ENCODE results near the gene ICA1L.

ICA1L gene

DNA sequence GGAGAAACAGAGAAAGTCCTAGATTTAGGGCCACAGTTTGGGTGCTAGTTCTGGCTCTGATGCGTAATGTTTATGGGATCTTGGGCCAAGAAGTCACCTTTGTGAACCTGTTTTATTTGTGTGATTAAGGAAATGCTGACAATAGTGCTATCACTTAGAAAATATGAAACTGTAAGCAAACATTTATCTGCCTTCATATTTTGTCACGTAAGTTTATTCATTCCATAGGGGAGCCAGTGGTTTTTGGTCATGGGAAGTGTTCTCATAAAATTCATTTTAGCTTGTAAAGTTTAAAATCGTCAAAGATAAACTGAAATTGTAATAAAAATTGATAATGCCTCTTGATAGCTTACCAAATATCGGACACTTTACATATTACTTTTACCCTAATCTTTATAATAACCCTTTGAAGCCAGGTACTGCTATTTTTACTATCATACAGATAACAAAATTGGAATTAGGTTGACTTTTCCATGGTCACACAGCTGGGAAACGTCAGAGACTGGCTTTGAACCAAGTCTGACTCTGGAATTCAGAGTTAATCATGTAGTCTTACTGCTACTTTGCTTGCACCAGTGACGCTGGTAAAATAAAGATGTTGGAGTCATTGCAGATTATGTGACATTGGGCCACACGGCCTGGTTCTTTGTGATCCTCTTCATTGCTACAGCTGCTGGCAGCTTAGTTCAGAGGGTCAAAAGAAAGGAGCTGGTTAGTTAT lies 99.7 kb downstream of the ICA1L start:
- H3K27me3 ChIP-seq (ENCODE audit: control insufficient read depth, insufficient read depth, low read length), result no peaks in the 10 kb centered on the region
- H3K4me1 ChIP-seq (ENCODE audit: control insufficient read depth, insufficient read depth, low read length), result no peaks in the 10 kb centered on the region
- H3K9me3 ChIP-seq (ENCODE audit: control insufficient read depth, insufficient read depth, low read length), result no peaks in the 10 kb centered on the region
- H3K4me3 ChIP-seq (ENCODE audit: low read depth, low read length), result no peak overlapping the region
- no peaks in the 10 kb centered on the region for H3K36me3 ChIP-seq (ENCODE audit: control insufficient read depth, insufficient read depth, low read length)
- H3K9ac ChIP-seq (ENCODE audit: low read depth, low read length), result no peak overlapping the region

DNA sequence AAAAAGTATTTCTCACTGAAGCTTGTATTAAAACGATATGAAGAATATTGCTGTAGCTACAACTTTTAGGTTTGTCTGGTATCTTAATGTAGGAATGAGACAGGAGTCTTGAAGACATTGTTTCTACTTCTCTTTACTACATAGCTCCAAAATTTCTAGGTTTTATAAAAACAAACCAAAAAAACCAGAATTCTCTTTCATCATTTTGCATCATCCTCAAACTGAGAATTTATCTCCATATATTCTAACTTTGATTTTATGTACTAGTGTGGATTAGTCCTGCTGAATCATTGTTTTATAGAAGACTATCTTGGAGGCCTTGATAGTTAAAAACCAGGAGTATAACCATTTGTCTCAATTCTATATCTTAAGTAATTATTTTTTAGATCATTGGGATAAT lies 100.2 kb downstream of the ICA1L start:
- H3K27me3 ChIP-seq (ENCODE audit: control insufficient read depth, insufficient read depth, low read length), result no peaks in the 10 kb centered on the region
- H3K4me3 ChIP-seq (ENCODE audit: low read depth, low read length), result no peak overlapping the region

DNA sequence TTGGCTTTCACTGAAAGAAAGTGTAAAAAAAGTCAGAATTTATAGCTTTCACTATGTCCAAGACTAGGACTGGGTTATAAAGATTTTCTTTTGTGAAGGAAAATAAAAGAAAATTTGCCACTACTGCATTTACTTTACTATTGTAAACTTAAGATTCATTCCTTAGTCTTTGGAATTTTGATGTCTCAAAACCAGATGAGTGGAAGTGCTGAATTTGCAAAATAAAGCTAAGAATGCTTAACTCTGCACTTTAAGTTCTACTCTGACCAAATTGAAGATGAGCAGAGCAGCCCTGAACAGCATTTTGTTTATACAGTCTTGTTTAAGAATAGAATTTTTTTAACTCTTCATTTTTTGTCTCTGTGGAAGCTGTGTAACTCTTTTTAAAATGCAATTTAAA lies 102.4 kb downstream of the ICA1L start:
- Histone ChIP-seq H3K36me3 (ENCODE audit: control insufficient read depth, insufficient read depth, low read length) (no peaks in the 10 kb centered on the region), H3K9me3 (ENCODE audit: control insufficient read depth, insufficient read depth, low read length) (no peaks in the 10 kb centered on the region), H3K9ac (ENCODE audit: low read depth, low read length) (no peak overlapping the region), H3K4me1 (ENCODE audit: control insufficient read depth, insufficient read depth, low read length) (no peaks in the 10 kb centered on the region), H3K4me3 (ENCODE audit: low read depth, low read length) (no peak overlapping the region), H3K27me3 (ENCODE audit: control insufficient read depth, insufficient read depth, low read length) (no peaks in the 10 kb centered on the region)

More for the DNA sequence above, 100.2 kb downstream of the ICA1L start:
- Histone ChIP-seq H3K9me3 (ENCODE audit: control insufficient read depth, insufficient read depth, low read length) (no peaks in the 10 kb centered on the region), H3K36me3 (ENCODE audit: control insufficient read depth, insufficient read depth, low read length) (no peaks in the 10 kb centered on the region), H3K4me1 (ENCODE audit: control insufficient read depth, insufficient read depth, low read length) (no peaks in the 10 kb centered on the region), H3K9ac (ENCODE audit: low read depth, low read length) (no peak overlapping the region)

DNA sequence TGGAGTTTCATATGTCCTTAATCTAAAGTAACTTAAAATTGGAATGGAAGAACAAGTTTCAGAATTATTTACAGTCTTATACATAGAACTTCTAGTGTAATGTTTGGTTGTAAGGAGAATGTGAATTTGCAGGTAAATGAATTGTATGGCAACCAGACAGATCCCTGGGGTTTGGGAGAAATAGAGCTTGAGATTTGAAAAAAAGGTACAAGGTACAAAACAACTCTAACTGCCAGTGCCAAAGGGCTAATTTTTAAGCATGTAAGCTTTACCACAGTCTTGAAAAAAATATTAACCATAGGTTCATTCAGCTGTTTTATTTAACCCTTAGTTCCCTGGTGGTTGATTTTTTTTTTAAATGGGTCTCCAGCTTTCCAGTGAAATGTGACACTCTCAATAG lies 103.3 kb downstream of the ICA1L start:
- Histone ChIP-seq H3K4me3 (ENCODE audit: low read depth, low read length) (no peak overlapping the region), H3K36me3 (ENCODE audit: control insufficient read depth, insufficient read depth, low read length) (no peaks in the 10 kb centered on the region), H3K27me3 (ENCODE audit: control insufficient read depth, insufficient read depth, low read length) (no peaks in the 10 kb centered on the region), H3K9me3 (ENCODE audit: control insufficient read depth, insufficient read depth, low read length) (no peaks in the 10 kb centered on the region), H3K9ac (ENCODE audit: low read depth, low read length) (no peak overlapping the region), H3K4me1 (ENCODE audit: control insufficient read depth, insufficient read depth, low read length) (no peaks in the 10 kb centered on the region)

DNA sequence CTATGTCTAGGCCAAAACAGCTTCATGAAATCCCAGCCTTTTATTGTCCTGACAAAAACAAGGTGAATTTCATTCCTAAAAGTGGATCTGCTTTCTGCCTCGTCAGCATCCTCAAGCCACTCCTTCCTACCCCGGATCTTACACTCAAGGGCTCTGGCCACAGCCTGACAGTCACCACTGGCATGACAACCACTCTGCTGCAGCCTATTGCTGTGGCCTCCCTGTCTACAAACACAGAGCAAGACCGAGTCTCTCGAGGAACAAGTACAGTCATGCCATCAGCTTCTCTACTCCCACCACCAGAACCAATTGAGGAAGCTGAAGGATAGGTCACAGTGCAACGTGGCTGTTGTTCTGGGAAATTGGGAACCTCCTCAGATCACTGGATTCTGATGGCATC lies 106.1 kb downstream of the ICA1L start:
- Histone ChIP-seq H3K36me3 (ENCODE audit: control insufficient read depth, insufficient read depth, low read length) (no peaks in the 10 kb centered on the region), H3K4me3 (ENCODE audit: low read depth, low read length) (no peak overlapping the region), H3K9me3 (ENCODE audit: control insufficient read depth, insufficient read depth, low read length) (no peaks in the 10 kb centered on the region), H3K9ac (ENCODE audit: low read depth, low read length) (no peak overlapping the region), H3K4me1 (ENCODE audit: control insufficient read depth, insufficient read depth, low read length) (no peaks in the 10 kb centered on the region), H3K27me3 (ENCODE audit: control insufficient read depth, insufficient read depth, low read length) (no peaks in the 10 kb centered on the region)

DNA sequence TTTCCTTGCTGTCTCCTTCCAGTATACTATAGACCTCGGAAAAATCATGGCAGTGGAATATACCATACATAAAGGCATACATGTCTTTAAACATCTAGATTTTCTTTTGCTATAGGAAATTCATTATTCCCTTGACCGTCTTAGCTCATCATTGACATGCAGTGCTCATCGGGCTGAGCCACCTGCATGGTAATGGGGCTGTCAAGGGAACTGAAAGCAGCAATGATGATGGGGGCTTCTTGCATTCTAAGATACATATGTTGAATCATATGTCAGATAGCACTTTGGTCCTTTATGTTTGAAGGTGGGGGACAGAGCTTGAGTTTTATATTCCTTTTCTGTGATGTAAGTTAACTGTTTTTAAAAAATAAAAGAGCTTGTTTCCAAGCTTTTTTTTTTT lies 106.6 kb downstream of the ICA1L start:
- Histone ChIP-seq H3K9ac (ENCODE audit: low read depth, low read length) (no peak overlapping the region), H3K4me3 (ENCODE audit: low read depth, low read length) (no peak overlapping the region)

DNA sequence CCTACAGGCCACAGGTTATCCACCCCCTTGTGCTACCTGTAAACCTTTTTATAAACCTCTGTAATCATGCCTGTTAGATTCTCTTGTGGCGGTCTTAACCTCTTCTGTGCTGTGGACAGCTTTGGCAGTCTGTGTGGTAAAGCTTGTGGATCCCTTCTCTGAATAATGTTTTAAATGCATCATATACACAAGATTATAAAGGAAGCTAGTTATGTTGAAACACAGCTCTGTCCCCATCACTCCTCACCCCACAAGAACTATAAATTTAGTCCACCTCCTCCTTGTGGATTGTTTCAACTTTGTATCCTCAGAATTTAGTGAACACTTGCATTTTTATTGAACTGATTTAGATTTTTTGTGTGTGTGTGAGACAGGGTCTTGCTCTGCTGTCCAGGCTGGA lies 107.7 kb downstream of the ICA1L start:
- H3K4me1 ChIP-seq (ENCODE audit: control insufficient read depth, insufficient read depth, low read length), result no peaks in the 10 kb centered on the region
- no peaks in the 10 kb centered on the region for H3K27me3 ChIP-seq (ENCODE audit: control insufficient read depth, insufficient read depth, low read length)
- no peaks in the 10 kb centered on the region for H3K36me3 ChIP-seq (ENCODE audit: control insufficient read depth, insufficient read depth, low read length)
- no peak overlapping the region for H3K9ac ChIP-seq (ENCODE audit: low read depth, low read length)
- H3K4me3 ChIP-seq (ENCODE audit: low read depth, low read length), result no peak overlapping the region
- H3K9me3 ChIP-seq (ENCODE audit: control insufficient read depth, insufficient read depth, low read length), result no peaks in the 10 kb centered on the region

More for the DNA sequence above, 106.6 kb downstream of the ICA1L start:
- H3K9me3 ChIP-seq (ENCODE audit: control insufficient read depth, insufficient read depth, low read length), result no peaks in the 10 kb centered on the region
- no peaks in the 10 kb centered on the region for H3K4me1 ChIP-seq (ENCODE audit: control insufficient read depth, insufficient read depth, low read length)
- H3K36me3 ChIP-seq (ENCODE audit: control insufficient read depth, insufficient read depth, low read length), result no peaks in the 10 kb centered on the region
- H3K27me3 ChIP-seq (ENCODE audit: control insufficient read depth, insufficient read depth, low read length), result no peaks in the 10 kb centered on the region

DNA sequence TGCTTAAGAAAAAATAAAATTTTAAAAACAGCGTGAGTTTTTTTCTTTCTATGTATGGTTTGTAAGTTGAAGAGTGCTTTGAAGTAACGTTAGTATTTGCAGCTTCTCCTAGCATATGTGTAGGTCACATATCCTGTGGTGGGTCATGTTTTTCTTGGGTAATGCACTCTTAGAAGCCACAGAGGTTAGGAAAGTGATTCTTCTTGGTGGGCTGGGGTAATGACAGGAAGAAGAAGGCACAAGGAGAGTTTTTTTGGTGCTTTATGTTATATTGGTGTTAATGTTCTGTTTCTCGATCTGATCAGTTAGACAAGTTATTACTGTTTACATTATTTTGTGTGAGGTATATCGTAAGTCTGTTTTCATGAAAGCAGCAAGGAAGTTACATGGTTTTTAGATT lies 109.0 kb downstream of the ICA1L start:
- Histone ChIP-seq H3K4me3 (ENCODE audit: low read depth, low read length) (no peak overlapping the region), H3K36me3 (ENCODE audit: control insufficient read depth, insufficient read depth, low read length) (no peaks in the 10 kb centered on the region), H3K4me1 (ENCODE audit: control insufficient read depth, insufficient read depth, low read length) (no peaks in the 10 kb centered on the region), H3K9me3 (ENCODE audit: control insufficient read depth, insufficient read depth, low read length) (no peaks in the 10 kb centered on the region), H3K27me3 (ENCODE audit: control insufficient read depth, insufficient read depth, low read length) (no peaks in the 10 kb centered on the region), H3K9ac (ENCODE audit: low read depth, low read length) (no peak overlapping the region)

DNA sequence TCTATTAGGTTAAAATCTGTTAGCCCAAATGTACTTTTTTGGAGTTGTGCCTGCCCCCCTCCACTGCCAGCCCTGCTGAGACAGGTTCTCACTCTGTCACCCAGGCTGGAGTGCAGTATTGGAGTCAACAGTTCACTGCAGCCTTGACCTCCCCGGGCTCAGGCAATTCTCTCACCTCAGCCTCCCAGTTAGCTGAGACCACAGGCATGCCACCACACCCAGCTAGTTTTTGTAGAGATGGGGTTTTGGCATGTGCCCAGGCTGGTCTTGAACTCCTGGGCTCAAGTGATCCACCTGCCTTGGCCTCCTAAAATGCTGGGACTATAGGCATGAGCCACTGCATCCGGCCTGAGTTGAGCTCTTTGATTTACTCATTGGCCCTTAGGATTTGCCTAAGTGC lies 110.7 kb downstream of the ICA1L start:
- H3K9ac ChIP-seq (ENCODE audit: low read depth, low read length), result no peak overlapping the region
- H3K36me3 ChIP-seq (ENCODE audit: control insufficient read depth, insufficient read depth, low read length), result no peaks in the 10 kb centered on the region
- no peaks in the 10 kb centered on the region for H3K9me3 ChIP-seq (ENCODE audit: control insufficient read depth, insufficient read depth, low read length)
- no peaks in the 10 kb centered on the region for H3K27me3 ChIP-seq (ENCODE audit: control insufficient read depth, insufficient read depth, low read length)
- no peaks in the 10 kb centered on the region for H3K4me1 ChIP-seq (ENCODE audit: control insufficient read depth, insufficient read depth, low read length)
- no peak overlapping the region for H3K4me3 ChIP-seq (ENCODE audit: low read depth, low read length)

DNA sequence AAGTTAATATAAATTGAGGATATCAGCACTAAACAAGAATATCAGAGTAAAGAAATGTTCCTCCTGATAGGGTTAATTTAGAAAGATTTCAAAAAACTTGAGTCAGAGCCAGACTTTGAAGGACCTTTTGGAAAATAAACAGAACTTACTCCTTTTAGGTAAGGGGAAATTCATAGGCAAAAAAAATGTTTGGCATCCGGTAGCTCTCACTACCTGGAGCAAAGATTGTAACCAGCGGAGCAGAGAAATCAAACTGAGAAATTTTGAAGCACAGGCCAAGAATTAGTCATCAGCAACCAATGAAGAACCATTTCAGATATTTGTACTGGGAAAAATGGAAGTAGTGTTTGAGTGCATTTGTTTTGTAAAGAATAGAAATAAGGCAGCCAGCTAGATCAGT lies 113.0 kb downstream of the ICA1L start:
- Histone ChIP-seq H3K4me3 (ENCODE audit: low read depth, low read length) (no peak overlapping the region), H3K27me3 (ENCODE audit: control insufficient read depth, insufficient read depth, low read length) (no peaks in the 10 kb centered on the region), H3K4me1 (ENCODE audit: control insufficient read depth, insufficient read depth, low read length) (no peaks in the 10 kb centered on the region), H3K9me3 (ENCODE audit: control insufficient read depth, insufficient read depth, low read length) (no peaks in the 10 kb centered on the region), H3K36me3 (ENCODE audit: control insufficient read depth, insufficient read depth, low read length) (no peaks in the 10 kb centered on the region), H3K9ac (ENCODE audit: low read depth, low read length) (no peak overlapping the region)

DNA sequence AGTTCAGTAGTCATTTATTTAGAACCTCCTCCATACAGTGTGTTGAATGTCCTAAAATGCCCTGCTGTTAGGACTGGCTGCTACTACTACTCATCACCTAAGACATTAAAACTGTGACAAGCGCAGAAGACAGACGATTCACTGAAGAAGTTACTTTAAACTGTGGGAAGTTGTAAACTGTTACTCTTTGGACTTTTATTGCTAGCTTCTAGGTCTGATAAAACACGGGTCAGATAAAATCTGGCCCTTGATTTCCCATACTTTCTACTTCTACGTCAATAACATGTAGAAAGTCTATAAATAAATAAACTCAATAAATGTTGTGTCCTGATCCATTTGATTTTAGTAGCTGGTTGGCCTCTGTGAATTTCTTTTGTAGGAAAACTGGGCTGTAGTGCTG lies 113.4 kb downstream of the ICA1L start:
- H3K36me3 ChIP-seq (ENCODE audit: control insufficient read depth, insufficient read depth, low read length), result no peaks in the 10 kb centered on the region
- H3K4me1 ChIP-seq (ENCODE audit: control insufficient read depth, insufficient read depth, low read length), result no peaks in the 10 kb centered on the region

DNA sequence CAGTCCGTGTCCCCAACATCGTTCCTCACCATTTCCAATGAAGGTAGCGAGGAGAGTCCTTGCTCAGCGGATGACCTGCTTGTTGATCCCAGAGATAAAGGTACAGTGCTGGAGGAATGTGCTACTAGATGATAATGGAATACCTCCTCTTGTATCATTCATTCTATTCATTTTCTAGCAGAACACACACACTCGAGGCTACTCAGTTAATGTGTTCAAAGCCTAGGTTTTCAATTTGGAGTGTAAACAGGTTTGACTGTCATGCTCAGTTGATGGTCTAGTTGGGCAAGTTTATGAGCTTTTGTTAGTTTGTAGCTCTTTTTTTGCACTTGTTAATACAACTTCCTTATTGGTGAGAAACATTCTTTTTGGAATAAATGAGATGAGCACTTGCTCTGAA lies 114.2 kb downstream of the ICA1L start:
- no peaks in the 10 kb centered on the region for H3K36me3 ChIP-seq (ENCODE audit: control insufficient read depth, insufficient read depth, low read length)
- H3K9ac ChIP-seq (ENCODE audit: low read depth, low read length), result no peak overlapping the region
- no peaks in the 10 kb centered on the region for H3K9me3 ChIP-seq (ENCODE audit: control insufficient read depth, insufficient read depth, low read length)
- H3K4me3 ChIP-seq (ENCODE audit: low read depth, low read length), result no peak overlapping the region
- no peaks in the 10 kb centered on the region for H3K27me3 ChIP-seq (ENCODE audit: control insufficient read depth, insufficient read depth, low read length)
- H3K4me1 ChIP-seq (ENCODE audit: control insufficient read depth, insufficient read depth, low read length), result no peaks in the 10 kb centered on the region

More for the DNA sequence above, 113.4 kb downstream of the ICA1L start:
- H3K9me3 ChIP-seq (ENCODE audit: control insufficient read depth, insufficient read depth, low read length), result no peaks in the 10 kb centered on the region
- no peak overlapping the region for H3K4me3 ChIP-seq (ENCODE audit: low read depth, low read length)
- H3K9ac ChIP-seq (ENCODE audit: low read depth, low read length), result no peak overlapping the region
- H3K27me3 ChIP-seq (ENCODE audit: control insufficient read depth, insufficient read depth, low read length), result no peaks in the 10 kb centered on the region

Data from iPS-15b (cell line).